ENCODE results near the gene CSMD2.
A peak's percentile ranks its signal among the peaks of the same experiment; 100 is the strongest.
"Not testable (repeated sequence)": the region's sequence is repeated elsewhere in the genome, so short reads cannot be mapped to it uniquely, and the experiment has no call there.

CSMD2 gene

GRCh38 chr1:34049994-34050393 is 115.0 kb downstream of the CSMD2 start:
- DNase-seq = no peak

DNA sequence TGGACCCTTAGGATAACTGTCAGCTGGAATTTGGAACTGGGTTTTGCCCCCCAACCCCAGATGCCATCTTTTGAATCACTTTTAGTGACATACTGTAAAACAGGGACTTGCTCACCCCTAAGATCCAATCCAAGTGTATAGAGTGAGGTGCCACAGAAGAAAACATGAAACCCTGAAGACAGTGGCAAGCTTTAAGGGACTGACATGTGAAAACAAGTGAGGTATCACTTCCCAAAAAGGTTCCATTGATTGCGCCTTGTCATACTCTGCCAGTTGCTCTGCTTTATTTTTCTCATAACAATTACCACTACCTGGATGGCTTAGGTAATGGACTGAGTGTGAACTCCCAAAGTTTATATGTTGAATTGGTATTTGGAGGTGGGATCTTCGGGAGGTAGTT is 115.6 kb downstream of the CSMD2 start:
- no peak for DNase-seq

- no peak for DNase-seq
Observed at GRCh38 chr1:34037856-34038255, 127.2 kb downstream of the CSMD2 start.

- DNase-seq = no peak
Observed at GRCh38 chr1:34037109-34037508, 127.9 kb downstream of the CSMD2 start.

DNA sequence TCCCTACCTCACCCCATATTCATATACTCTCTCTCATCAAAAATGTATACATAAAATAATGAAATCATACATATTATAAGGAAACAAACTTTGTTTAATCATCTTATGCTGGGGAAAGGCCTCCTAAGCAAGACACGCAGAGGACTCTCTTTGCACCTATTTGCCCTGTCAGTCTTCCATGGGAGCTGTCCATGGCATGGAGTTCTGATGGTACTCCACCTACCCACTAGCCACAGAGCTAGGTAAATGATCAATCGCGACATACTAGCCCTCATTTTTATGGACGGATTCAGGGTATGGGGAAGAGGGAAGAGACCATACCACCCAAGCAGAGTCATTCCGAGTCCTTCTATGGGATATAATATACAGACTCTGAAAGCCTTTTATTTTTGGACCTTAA is 131.0 kb downstream of the CSMD2 start:
- DNase-seq = no peak

GRCh38 chr1:34029954-34030353 is 135.1 kb downstream of the CSMD2 start:
- DNase-seq = no peak

- no peak for DNase-seq
Observed at GRCh38 chr1:34029515-34029914, 135.5 kb downstream of the CSMD2 start.

DNA sequence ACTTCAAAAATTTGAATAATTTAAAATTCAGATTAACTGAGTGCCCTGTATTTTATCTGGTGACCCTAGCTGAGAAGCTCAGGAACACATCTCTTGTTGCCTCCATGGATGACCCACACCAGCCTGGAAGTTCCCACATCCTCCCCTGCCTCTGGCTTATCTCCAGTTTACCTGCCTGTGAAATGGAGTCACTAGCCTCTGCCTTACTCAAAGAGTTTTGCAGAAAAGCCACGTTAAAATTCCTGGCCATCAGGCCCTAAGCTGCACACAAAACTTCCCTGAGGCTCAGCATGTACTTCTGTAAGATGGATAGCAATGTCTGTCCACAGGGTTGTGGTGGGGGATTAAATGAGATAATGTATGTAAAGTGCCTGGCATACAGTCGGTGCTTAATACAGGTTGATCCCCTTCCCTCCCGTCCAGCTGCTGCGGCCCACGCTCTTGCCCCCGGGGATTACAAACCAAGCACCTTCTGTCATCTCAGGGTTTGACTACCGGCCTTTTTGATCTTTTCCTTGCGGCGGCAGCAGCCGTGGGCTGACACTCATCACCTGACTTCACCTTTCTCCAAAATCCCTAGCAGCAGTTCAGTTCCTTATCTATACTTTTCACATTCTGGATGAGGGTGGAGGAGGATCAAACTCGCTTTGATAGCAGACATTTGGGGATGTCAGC is 136.5 kb downstream of the CSMD2 start:
- no peak for DNase-seq

DNA sequence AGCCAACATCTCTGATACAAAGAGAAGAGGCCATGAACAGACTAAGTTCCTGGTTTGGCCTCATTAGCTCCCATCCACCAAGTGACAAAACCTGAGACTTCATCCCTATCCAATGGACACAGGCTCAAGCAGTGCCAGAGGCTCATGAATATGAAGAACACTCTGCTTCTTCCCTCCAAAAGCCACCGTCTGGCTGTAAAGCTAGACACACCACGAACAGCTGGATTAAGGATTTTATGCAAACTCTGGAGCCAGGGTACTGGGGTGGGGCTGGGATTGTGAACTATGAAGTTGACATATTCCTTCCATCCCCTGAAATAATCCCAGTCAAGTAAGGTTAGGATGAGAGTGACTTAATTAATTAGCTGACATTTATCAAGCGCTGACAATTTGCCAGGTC is 139.4 kb downstream of the CSMD2 start:
- no peak for DNase-seq

DNA sequence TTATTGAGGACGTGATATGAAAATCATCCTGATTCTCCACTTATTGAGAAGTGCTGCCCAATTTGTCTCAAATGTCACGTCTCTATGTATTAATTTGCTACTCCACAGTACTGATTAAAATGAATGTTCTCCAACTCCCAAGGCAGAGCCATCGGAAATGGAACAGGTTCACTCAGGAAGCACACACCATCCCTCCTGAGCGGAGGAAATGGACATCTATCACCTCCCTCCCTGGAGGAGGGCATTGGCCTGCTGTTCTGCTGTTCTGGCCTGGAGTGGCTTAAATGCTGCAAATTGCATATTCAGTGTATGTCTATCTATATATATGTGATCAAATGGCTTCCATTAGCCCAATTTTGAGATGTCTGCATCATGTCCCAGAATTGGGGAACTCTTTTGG is 140.5 kb downstream of the CSMD2 start:
- DNase-seq = no peak

DNA sequence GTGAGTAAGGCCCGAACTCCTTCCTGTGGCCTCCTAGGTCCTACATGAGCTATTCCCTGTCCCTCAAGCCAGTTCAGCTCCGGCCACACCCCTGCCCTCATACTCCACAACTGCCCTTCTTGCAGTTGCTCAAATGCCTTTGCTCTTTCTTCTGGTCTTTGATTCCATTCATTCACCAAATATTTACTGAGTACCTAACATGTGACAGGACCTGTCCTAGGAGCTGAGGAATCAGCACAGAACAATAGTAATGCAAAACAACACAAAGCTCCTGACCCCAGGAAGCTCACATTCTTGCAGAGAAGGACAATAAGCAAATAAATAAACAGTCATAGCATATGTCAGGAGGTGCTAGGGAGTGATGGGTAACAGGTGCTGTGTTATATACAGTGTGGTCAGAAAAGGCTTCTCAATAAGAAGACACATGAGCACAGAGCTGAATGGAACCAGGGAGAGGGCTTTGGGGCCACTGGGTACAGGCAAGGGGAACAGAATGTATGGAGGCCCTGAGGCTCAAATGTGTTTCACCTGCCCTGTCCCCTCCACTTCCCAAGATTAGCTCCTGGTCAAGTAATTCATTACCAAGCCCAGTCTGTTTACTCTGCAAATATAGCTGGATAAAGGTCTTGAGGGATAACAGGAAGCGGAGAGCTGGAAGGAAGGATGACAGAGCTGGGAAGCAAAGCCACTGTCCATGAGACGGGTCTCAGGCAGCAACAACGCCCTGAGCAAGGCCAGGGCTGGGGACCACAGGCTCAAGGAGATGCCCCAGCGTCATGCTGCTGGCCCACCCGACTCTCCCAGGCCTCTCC is 145.1 kb downstream of the CSMD2 start:
- DNase-seq = no peak

GRCh38 chr1:34018285-34018684 is 146.7 kb downstream of the CSMD2 start:
- no peak for DNase-seq

- DNase-seq = not testable (repeated sequence)
Observed at GRCh38 chr1:34016281-34016680, 148.7 kb downstream of the CSMD2 start.

GRCh38 chr1:34013958-34014737 is 150.9 kb downstream of the CSMD2 start:
- DNase-seq = peak; percentile 46

DNA sequence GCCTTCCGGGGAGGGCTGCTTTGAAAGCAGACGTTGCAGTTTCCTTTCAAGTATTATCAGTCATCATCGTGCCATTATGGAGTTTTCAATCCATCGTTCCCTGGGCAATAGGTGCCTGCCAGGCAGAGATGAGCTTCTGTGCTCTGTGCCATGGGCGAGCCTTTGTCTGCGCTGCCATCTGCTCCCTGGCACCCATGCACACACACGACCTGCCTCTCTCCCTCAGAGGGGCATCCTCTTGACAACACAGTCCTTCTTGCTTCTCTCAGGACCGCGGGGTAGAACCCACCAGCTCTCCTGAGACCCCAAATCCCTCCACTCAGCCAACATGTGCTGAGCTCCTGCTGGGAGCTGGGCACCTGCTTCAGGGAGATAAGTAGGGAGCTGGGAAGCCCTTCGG is 151.9 kb downstream of the CSMD2 start:
- no peak for DNase-seq

- no peak for DNase-seq
Observed at GRCh38 chr1:34009340-34009985, 155.6 kb downstream of the CSMD2 start.

- DNase-seq = no peak
Observed at GRCh38 chr1:34007760-34008159, 157.3 kb downstream of the CSMD2 start.

- DNase-seq = no peak
Observed at GRCh38 chr1:34005309-34005708, 159.7 kb downstream of the CSMD2 start.

DNA sequence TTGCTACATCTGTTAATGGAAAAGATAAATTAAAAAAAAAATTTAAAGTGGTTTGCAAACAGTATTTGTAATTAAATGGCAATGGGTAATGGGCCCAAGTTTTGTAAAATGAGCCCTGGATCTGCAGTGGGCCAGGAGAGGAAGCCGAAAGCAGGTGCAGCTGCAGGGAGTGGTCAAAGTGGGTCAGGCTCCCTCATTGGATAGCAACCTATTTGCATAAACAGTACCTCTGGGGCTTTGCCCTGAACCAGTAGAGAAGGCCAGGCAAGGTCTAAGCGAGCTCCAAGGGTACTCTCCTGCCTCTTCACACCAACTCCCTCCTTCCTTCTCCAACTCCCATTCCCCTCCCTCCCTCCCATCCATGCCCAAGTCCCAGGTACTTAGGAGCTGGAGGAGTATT is 162.2 kb downstream of the CSMD2 start:
- no peak for DNase-seq

GRCh38 chr1:33997127-33998036 is 167.6 kb downstream of the CSMD2 start:
- no peak for DNase-seq

- DNase-seq = no peak
Observed at GRCh38 chr1:33996281-33996680, 168.7 kb downstream of the CSMD2 start.

DNA sequence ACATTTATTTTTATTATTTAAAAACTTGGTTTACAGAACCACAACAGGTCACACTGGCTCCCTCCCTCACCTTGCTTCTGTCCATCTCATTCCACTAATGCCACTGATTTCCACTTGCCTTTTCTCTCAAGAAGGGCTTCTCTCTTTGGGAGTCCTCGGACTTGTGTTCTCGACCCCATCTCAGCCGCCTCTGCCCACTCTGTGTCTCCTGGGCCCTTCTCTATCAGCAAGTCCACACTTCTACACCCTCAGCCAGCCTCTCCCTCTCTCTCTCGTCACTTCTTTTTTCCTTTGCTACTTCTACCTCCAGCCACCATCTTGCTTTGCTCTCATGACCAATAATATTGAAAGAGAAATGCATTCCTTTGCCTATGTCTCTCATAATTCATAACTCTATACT is 171.7 kb downstream of the CSMD2 start:
- no peak for DNase-seq
